B cell (primary cell): Measurements from ENCODE around the gene FAM20C. TPM values are rescaled to one million over a fixed set of nuclear protein-coding genes. Genes with fewer than 3 reads are reported as not detected.

Source experiments
- ATAC-seq: fragments of 200-7000 bp; cut with Tn5 transposase; one replicate; pipeline ENCODE4 v1.10.0; 2021; ENCODE audit warnings: low read depth, mild to moderate bottlenecking, moderate number of reproducible peaks, moderate library complexity
- CTCF ChIA-PET: fragments of 350-600 bp; sonication (Branson Sonifier 250); formaldehyde crosslinking; loops from one replicate; lab custom pipeline; 2021; ENCODE audit warnings: antibody characterized with exemption, inconsistent platforms; lab: Charles Lee
- POLR2A ChIA-PET: fragments of 350-600 bp; sonication (Branson Sonifier 250); formaldehyde crosslinking; loops from one replicate; lab custom pipeline; 2021; ENCODE audit warnings: antibody characterized with exemption; lab: Charles Lee
- DNase-seq: peaks from one replicate; pipeline ENCODE4 v3.0.0; 2013
- H2AFZ ChIP-seq: 2 replicates; pipeline ENCODE4 v1.6.1; 2012; ENCODE audit warnings: mild to moderate bottlenecking, low read depth, low read length; ENCODE audit not compliant: insufficient read depth, poor library complexity, severe bottlenecking
- H3K27ac ChIP-seq, 2 donors: 1 replicate in 1 of 2; 2 replicates in 1 of 2; pipeline ENCODE4 v1.5.1; 2012 to 2013; ENCODE audit warnings: low read length in 2 of 2, mild to moderate bottlenecking in 2 of 2, moderate library complexity in 1 of 2
- H3K27me3 ChIP-seq, 4 experiments: fragments of 200-600 bp in 1 of 4; sonication (generic) in 1 of 4; replicated peaks in 1 of 4; 1 replicate in 2 of 4; 2 replicates in 2 of 4; pipeline versions ENCODE4 v1.6.1 to v1.7.0; 2013 to 2016; ENCODE audit warnings: low read length in 3 of 4, mild to moderate bottlenecking in 2 of 4, mixed read lengths in 1 of 4, moderate library complexity in 1 of 4; ENCODE audit not compliant: insufficient read depth in 4 of 4, control insufficient read depth in 3 of 4; ENCODE audit errors: control extremely low read depth in 1 of 4
- H3K36me3 ChIP-seq, 2 experiments: replicated peaks in 1 of 2; 1 replicate in 1 of 2; 2 replicates in 1 of 2; pipeline versions ENCODE4 v1.6.1 to v1.7.1; 2013; ENCODE audit warnings: low read length in 1 of 2; ENCODE audit not compliant: insufficient read depth in 2 of 2, control insufficient read depth in 1 of 2; ENCODE audit errors: control extremely low read depth in 1 of 2, extremely low read depth in 1 of 2
- H3K4me1 ChIP-seq, 2 donors: fragments of 200-600 bp in 1 of 2; sonication (generic) in 1 of 2; 1 replicate in 1 of 2; 2 replicates in 1 of 2; pipeline versions ENCODE4 v1.5.1 to v1.6.1; 2013 to 2017; ENCODE audit warnings: low read length in 2 of 2; ENCODE audit not compliant: control insufficient read depth in 2 of 2, insufficient read depth in 2 of 2
- H3K4me2 ChIP-seq: replicated peaks from 2 replicates; pipeline ENCODE3; 2012; ENCODE audit warnings: mild to moderate bottlenecking, low read depth, low read length; ENCODE audit not compliant: poor library complexity, severe bottlenecking
- H3K4me3 ChIP-seq, 5 experiments: fragments of 200-600 bp in 1 of 5; sonication (generic) in 1 of 5; 1 replicate in 3 of 5; 2 replicates in 2 of 5; pipeline versions ENCODE4 v1.5.1 to v1.7.0; 2011 to 2016; ENCODE audit warnings: low read length in 4 of 5, mild to moderate bottlenecking in 4 of 5, low read depth in 2 of 5, control low read depth in 1 of 5, moderate library complexity in 1 of 5; ENCODE audit not compliant: insufficient read depth in 1 of 5; ENCODE audit errors: control extremely low read depth in 1 of 5, extremely low read depth in 1 of 5
- H3K79me2 ChIP-seq: fragments of 200-600 bp; sonication (generic); one replicate; pipeline ENCODE4 v1.6.0; 2016; ENCODE audit warnings: low read length; ENCODE audit not compliant: control insufficient read depth, insufficient read depth
- H3K9ac ChIP-seq: fragments of 200-600 bp; sonication (generic); 2 replicates; pipeline ENCODE4 v1.6.1; 2017; ENCODE audit warnings: mild to moderate bottlenecking, low read length, moderate library complexity
- H3K9me3 ChIP-seq, 3 donors: one replicate each; pipeline versions ENCODE4 v1.6.1 to v1.7.1; 2013; ENCODE audit warnings: low read length in 2 of 3; ENCODE audit not compliant: control insufficient read depth in 2 of 3, insufficient read depth in 1 of 3; ENCODE audit errors: control extremely low read depth in 1 of 3
- H4K20me1 ChIP-seq: 2 replicates; pipeline ENCODE4 v1.6.0; 2012; ENCODE audit warnings: mild to moderate bottlenecking, low read length; ENCODE audit not compliant: insufficient read depth, control insufficient read depth, poor library complexity, severe bottlenecking
- H3K27ac Mint-ChIP-seq: one replicate; pipeline ENCODE4 v1.8.0; 2021; ENCODE audit warnings: mixed read lengths
- H3K27me3 Mint-ChIP-seq: one replicate; pipeline ENCODE4 v1.8.0; 2021; ENCODE audit warnings: mixed read lengths
- H3K4me1 Mint-ChIP-seq: one replicate; pipeline ENCODE4 v1.8.0; 2021; ENCODE audit warnings: mixed read lengths
- H3K4me3 Mint-ChIP-seq: one replicate; pipeline ENCODE4 v1.8.0; 2021; ENCODE audit warnings: mixed read lengths
- H3K9me3 Mint-ChIP-seq: one replicate; pipeline ENCODE4 v1.8.0; 2022; ENCODE audit warnings: mixed read lengths; ENCODE audit not compliant: insufficient read depth
- CTCF ChIP-seq: fragments of 200-600 bp; IDR thresholded peaks from one replicate; pipeline ENCODE4 v1.8.0; 2022; ENCODE audit warnings: antibody characterized with exemption, mild to moderate bottlenecking
- EZH2 ChIP-seq: IDR thresholded peaks from 2 replicates; pipeline ENCODE4 v1.6.1; 2012; ENCODE audit warnings: borderline replicate concordance, low read depth, mild to moderate bottlenecking, moderate library complexity, low read length; ENCODE audit not compliant: insufficient read depth, poor library complexity, severe bottlenecking
- WGBS: methylation state at CpG from one replicate; pipeline ENCODE4 v1.1.5; 2013; ENCODE audit warnings: missing lambda C conversion rate; ENCODE audit not compliant: insufficient coverage; 5-methylcytosine and 5-hydroxymethylcytosine counted together
- intact Hi-C: fragments of 100-400 bp; cut with micrococcal nuclease; formaldehyde crosslinking; loops from one replicate; pipeline ENCODE4 v1.10.0; 2022
- polyA plus RNA-seq: library from polyadenylated mRNA; depleted of rRNA; stranded (reverse); fragments of >200 nt; gene quantifications from 2 replicates; pipeline ENCODE4 v1.2.3, GENCODE V29; 2012
- total RNA-seq, 2 donors: library from RNA; stranded (reverse); fragments of 120-200 nt in 1 of 2; gene quantifications; 1 replicate in 1 of 2; 2 replicates in 1 of 2; pipeline versions ENCODE4 v1.2.3 to v1.2.4, GENCODE V29; 2013 to 2022

The FAM20C gene
- total and polyA plus RNA-seq, 2 donors (not counting 1 experiment from before 2014, with no cell fraction given): 0.54 to 0.81 TPM

- Histone ChIP-seq H3K27me3 (no peaks in the 10 kb centered on the region), H3K36me3 (no peaks in the 10 kb centered on the region), H4K20me1 (no peaks in the 10 kb centered on the region), H3K9me3 (peaks cover 0 to 17% (median 0%) of the 10 kb centered on the region in 3 donors), H3K27ac (peak overlapping the region; percentile 91 to 93), H3K79me2 (no peaks in the 10 kb centered on the region), H3K4me3 (peak overlapping the region; percentile 54 to 68 (median 68)), H3K9ac (peak overlapping the region; percentile 71), H3K4me1 (peaks cover 18 to 19% of the 10 kb centered on the region in 2 donors), H2AFZ (peak overlapping the region; percentile 96), H3K4me2 (peak overlapping the region; percentile 97)
- intact Hi-C loops: no loop called here
- TF ChIP-seq EZH2 (no peak), CTCF (no peak)
- Mint-ChIP-seq H3K27ac (peak overlapping the region; percentile 98), H3K27me3 (no peaks in the 10 kb centered on the region), H3K4me3 (peak overlapping the region; percentile 88), H3K9me3 (no peaks in the 10 kb centered on the region), H3K4me1 (peaks cover 25% of the 10 kb centered on the region)
- DNase-seq: no peak
- 30% methylated on average over 40 of the region's 41 CpGs for WGBS
- CTCF ChIA-PET: no interaction called here
- peak; percentile 1 for ATAC-seq
- POLR2A ChIA-PET: no interaction called here
These were observed 42.4 kb upstream of the FAM20C start for GRCh38 chr7:149791-150636.

DNA sequence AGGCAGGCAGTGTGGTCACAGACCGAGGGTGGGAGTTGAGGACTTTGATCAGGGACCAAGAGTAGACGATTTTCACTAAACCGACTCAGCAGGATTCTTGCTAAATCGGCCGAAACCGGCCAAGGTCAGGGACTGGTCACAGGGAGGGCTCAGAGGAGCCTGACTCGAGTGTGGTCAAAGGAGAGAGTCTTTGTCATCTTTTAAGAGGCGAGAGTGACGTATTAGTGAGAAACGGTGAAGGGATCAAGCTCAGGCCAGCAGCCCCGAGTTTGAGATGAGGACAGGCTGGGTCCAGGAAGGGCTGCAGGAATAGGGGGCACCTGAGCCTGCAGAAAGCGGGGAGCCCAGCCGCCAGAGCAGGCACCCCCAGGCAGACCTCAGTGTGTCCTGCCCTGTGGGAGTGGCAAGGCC lies 41.6 kb upstream of the FAM20C start:
- Histone ChIP-seq H3K4me3 (no peak overlapping the region), H3K4me2 (peak overlapping the region; percentile 97), H2AFZ (peak overlapping the region; percentile 96), H4K20me1 (no peaks in the 10 kb centered on the region), H3K9ac (no peak overlapping the region), H3K9me3 (peaks cover 0 to 17% (median 0%) of the 10 kb centered on the region in 3 donors), H3K36me3 (no peaks in the 10 kb centered on the region), H3K4me1 (peaks cover 18 to 19% of the 10 kb centered on the region in 2 donors), H3K27me3 (no peaks in the 10 kb centered on the region), H3K79me2 (no peaks in the 10 kb centered on the region), H3K27ac (no peak overlapping the region)
- TF ChIP-seq CTCF (no peak), EZH2 (no peak)
- no peaks in the 10 kb centered on the region for H3K27me3 Mint-ChIP-seq
- ChIA-PET POLR2A (no interaction called here), CTCF (no interaction called here)
- H3K4me1 Mint-ChIP-seq: peaks cover 23% of the 10 kb centered on the region
- WGBS: 99% methylated on average over 13 of the region's 13 CpGs
- intact Hi-C loops: no loop called here
- peak overlapping the region; percentile 98 for H3K27ac Mint-ChIP-seq
- DNase-seq (peak; percentile 26), ATAC-seq (no peak)
- peak overlapping the region; percentile 88 for H3K4me3 Mint-ChIP-seq
- H3K9me3 Mint-ChIP-seq: no peaks in the 10 kb centered on the region
